ENCODE measurements around the gene NF2.

- TF ChIP-seq, protein P1, sequence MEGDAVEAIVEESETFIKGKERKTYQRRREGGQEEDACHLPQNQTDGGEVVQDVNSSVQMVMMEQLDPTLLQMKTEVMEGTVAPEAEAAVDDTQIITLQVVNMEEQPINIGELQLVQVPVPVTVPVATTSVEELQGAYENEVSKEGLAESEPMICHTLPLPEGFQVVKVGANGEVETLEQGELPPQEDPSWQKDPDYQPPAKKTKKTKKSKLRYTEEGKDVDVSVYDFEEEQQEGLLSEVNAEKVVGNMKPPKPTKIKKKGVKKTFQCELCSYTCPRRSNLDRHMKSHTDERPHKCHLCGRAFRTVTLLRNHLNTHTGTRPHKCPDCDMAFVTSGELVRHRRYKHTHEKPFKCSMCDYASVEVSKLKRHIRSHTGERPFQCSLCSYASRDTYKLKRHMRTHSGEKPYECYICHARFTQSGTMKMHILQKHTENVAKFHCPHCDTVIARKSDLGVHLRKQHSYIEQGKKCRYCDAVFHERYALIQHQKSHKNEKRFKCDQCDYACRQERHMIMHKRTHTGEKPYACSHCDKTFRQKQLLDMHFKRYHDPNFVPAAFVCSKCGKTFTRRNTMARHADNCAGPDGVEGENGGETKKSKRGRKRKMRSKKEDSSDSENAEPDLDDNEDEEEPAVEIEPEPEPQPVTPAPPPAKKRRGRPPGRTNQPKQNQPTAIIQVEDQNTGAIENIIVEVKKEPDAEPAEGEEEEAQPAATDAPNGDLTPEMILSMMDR (IDR thresholded peaks at IDR 0.05) = no peak
- no peak for TF ChIP-seq POLR2A (IDR thresholded peaks at IDR 0.05)
These were observed 2.1 kb downstream of the NF2 start for GRCh38 chr22:29605527-29605850.
